Large intestine (tissue), 12 donors: ENCODE measurements around the gene SGCG. TPM values are rescaled to one million over a fixed set of nuclear protein-coding genes. Genes with fewer than 3 reads are reported as not detected.
"Not testable (repeated sequence)": the region's sequence is repeated elsewhere in the genome, so short reads cannot be mapped to it uniquely, and the experiment has no call there.

Experiments
- DNase-seq, 2 donors: peaks; one replicate each; pipeline versions ENCODE4 v3.0.0 to v3.0.0-alpha.2; 2013
- H3K27ac ChIP-seq: one replicate; pipeline ENCODE4 v1.5.1; 2013; ENCODE audit warnings: low read length
- H3K27me3 ChIP-seq: 2 replicates; pipeline ENCODE4 v1.6.1; 2013; ENCODE audit warnings: low read length; ENCODE audit not compliant: control insufficient read depth, insufficient read depth
- H3K36me3 ChIP-seq: 2 replicates; pipeline ENCODE4 v1.6.1; 2013; ENCODE audit warnings: low read length; ENCODE audit not compliant: control insufficient read depth, insufficient read depth
- H3K4me1 ChIP-seq: one replicate; pipeline ENCODE4 v1.6.1; 2013; ENCODE audit warnings: low read length; ENCODE audit not compliant: control insufficient read depth, insufficient read depth
- H3K4me3 ChIP-seq: one replicate; pipeline ENCODE4 v1.5.1; 2013; ENCODE audit warnings: low read length
- H3K9me3 ChIP-seq: one replicate; pipeline ENCODE4 v1.6.1; 2013; ENCODE audit warnings: mild to moderate bottlenecking, low read depth, low read length, moderate library complexity; ENCODE audit not compliant: control insufficient read depth
- WGBS: methylation state at CpG from one replicate; pipeline ENCODE4 v1.1.5; 2013; ENCODE audit warnings: low lambda C conversion rate; ENCODE audit not compliant: insufficient coverage; 5-methylcytosine and 5-hydroxymethylcytosine counted together
- long read RNA-seq, 11 donors: transcript quantifications; one replicate each; lab custom pipeline, GENCODE V29; 2026
- polyA plus RNA-seq: library from polyadenylated mRNA; unstranded; fragments of 120-200 nt; gene quantifications from one replicate; pipeline ENCODE4 v1.2.1, GENCODE V29; 2013

Gene SGCG, protein sequence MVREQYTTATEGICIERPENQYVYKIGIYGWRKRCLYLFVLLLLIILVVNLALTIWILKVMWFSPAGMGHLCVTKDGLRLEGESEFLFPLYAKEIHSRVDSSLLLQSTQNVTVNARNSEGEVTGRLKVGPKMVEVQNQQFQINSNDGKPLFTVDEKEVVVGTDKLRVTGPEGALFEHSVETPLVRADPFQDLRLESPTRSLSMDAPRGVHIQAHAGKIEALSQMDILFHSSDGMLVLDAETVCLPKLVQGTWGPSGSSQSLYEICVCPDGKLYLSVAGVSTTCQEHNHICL
- polyA plus RNA-seq, result 0.79 TPM
- long read RNA-seq, donor 1, result 0 reads
- long read RNA-seq, donor 2, result 0 reads
- long read RNA-seq, donor 3, result 0 reads
- long read RNA-seq, donor 4, result 0 reads
- long read RNA-seq, donor 5, result 0 reads
- long read RNA-seq, donor 6, result 0 reads
- long read RNA-seq, donor 7, result 0 reads
- long read RNA-seq, donor 8, result 0 reads
- long read RNA-seq, donor 9, result 0 reads
- long read RNA-seq, donor 10, result 0 reads
- long read RNA-seq, donor 11, result 0 reads

DNA sequence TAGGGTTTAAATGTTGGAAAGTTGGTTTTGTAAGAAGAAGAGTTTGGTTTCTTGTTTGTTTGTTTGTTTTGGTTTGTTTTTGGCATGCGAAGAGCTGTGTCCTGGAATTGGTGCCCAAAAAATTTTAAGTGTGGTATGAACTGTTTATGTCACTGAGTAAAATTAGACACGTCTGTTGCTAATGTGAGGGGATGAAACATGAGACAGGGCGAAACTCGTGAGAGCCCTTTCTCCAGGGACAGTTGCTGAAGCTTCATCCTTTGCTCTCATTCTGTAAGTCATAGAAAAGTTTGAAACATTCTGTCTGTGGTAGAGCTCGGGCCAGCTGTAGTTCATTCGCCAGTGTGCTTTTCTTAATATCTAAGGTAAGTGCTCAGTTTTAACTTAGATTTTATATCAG lies at the start of gene SGCG:
Gene SGCG (plus strand): TSS at position 269 of the 400 bp plus-strand sequence. CDS start 22,716 bp downstream, outside the sequence.
- H3K27me3 ChIP-seq, result no peaks in the 10 kb centered on the region
- no peaks in the 10 kb centered on the region for H3K4me1 ChIP-seq
- H3K9me3 ChIP-seq, result no peaks in the 10 kb centered on the region
- H3K36me3 ChIP-seq, result no peaks in the 10 kb centered on the region
- H3K4me3 ChIP-seq, result no peak within 1 kb of the TSS
- H3K27ac ChIP-seq, result no peak within 1 kb of the TSS
- no peak for DNase-seq
- 80% methylated on average over 1 of the region's 6 CpGs for WGBS

DNA sequence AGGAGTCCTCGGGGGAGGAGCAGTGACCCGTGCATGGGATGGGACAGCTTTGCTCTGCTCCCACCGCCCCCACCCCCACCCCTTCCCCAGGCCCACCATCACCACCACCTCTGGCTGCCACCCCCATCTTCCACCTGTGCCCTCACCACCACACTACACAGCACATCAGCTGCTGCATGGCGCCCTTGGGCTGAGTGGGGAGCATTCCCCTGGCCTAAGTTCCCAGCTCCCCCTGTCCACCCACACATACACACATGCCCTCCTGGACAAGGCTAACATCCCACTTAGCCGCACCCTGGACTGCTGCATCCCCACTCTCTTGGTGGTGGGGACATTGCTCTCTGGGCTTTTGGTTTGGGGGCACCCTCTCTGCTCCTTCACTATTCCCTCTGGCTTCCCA lies 46.2 kb upstream of the SGCG start:
- no CpG with 5 or more reads among the region's 5 CpGs for WGBS
- no peaks in the 10 kb centered on the region for H3K9me3 ChIP-seq
- no peak overlapping the region for H3K4me3 ChIP-seq
- DNase-seq, result no peak
- no peak overlapping the region for H3K27ac ChIP-seq
- H3K36me3 ChIP-seq, result no peaks in the 10 kb centered on the region
- H3K27me3 ChIP-seq, result no peaks in the 10 kb centered on the region
- no peaks in the 10 kb centered on the region for H3K4me1 ChIP-seq

DNA sequence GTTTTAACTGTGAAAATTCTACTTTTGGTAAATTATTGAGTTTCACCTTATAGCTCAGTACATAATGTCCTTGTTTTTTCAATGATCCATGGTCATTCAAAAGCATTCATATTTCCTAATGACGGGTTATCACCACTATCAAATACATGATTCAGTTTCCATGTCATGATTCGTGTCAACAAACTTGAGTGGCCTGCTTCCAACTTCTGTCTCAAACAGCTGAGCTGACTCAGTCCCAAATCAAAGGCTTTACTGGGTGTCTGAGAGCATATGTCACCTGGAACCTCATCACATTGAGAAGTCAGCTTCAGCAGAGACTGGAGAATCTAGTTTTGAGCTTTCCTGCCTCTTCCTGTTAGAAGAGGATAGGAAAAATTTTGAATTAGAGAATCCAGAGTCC lies 40.3 kb upstream of the SGCG start:
- peaks cover 7% of the 10 kb centered on the region for H3K9me3 ChIP-seq
- H3K36me3 ChIP-seq, result no peaks in the 10 kb centered on the region

DNA sequence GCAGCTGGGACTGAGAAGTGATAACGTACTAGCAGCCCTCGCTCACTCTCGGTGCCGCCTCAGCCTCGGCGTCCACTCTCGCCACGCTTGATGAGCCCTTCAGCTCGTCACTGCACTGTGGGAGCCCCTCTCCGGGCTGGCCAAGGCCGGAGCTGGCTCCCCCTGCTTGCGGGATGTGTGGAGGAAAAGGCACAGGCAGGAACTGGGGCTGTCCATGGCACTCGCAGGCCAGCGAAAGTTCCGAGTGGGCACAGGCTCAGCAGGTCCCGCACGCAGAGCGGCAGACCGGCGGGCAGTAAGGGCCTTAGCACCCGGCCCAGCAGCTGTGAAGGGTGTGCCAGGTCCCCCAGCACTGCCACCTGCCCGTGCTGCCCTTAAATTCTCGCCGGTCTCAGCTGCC lies 38.8 kb upstream of the SGCG start:
- no peaks in the 10 kb centered on the region for H3K4me1 ChIP-seq
- no peaks in the 10 kb centered on the region for H3K27me3 ChIP-seq
- no peak overlapping the region for H3K4me3 ChIP-seq
- H3K9me3 ChIP-seq, result peaks cover 7% of the 10 kb centered on the region
- no peaks in the 10 kb centered on the region for H3K36me3 ChIP-seq
- DNase-seq, result no peak
- no CpG with 5 or more reads among the region's 24 CpGs for WGBS
- H3K27ac ChIP-seq, result no peak overlapping the region

More for the DNA sequence above, 40.3 kb upstream of the SGCG start:
- Histone ChIP-seq H3K4me3 (no peak overlapping the region), H3K27me3 (no peaks in the 10 kb centered on the region), H3K27ac (no peak overlapping the region), H3K4me1 (no peaks in the 10 kb centered on the region)
- no peak for DNase-seq
- 100% methylated on average over 1 of the region's 2 CpGs for WGBS

DNA sequence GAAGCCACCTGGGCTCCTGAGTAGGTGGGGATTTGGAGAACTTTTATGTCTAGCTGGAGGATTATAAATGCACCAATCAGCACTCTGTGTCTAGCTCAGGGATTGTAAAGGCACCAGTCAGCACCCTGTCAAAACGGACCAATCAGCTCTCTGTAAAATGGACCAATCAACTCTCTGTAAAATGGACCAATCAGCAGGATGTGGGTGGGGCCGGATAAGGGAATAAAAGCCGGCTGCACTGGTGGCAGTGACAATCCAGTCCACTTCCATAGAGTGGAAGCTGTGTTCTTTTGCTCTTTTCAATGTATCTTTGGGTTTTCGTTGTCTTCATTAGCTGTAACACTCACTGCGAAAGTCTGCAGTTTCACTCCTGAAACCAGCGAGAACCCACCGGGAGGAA lies 38.2 kb upstream of the SGCG start:
- not testable (repeated sequence) for DNase-seq, H3K27me3 ChIP-seq, H3K4me3 ChIP-seq, H3K9me3 ChIP-seq, H3K36me3 ChIP-seq, H3K27ac ChIP-seq, H3K4me1 ChIP-seq
- no CpG with 5 or more reads among the region's 7 CpGs for WGBS

DNA sequence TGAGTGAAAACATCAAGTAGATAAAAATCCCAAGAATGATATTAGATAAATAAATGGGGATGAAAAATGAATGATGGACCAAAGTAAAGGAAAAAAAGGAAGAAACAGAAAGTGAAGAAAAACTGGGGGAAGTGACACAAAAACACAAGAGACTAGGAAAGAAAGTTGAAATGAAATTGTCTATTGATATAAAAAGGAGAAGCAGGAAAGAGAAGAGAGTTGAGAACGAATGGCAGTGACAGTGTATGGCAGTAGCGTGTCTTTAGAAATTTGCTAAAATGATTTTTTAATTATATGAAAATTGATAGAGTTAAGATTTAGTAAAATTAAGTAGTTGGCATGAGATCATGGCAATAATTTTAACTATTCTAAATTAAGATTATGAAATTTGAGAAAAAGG lies 36.3 kb upstream of the SGCG start:
- H3K4me3 ChIP-seq, result no peak overlapping the region
- peaks cover 7% of the 10 kb centered on the region for H3K9me3 ChIP-seq
- H3K27ac ChIP-seq, result no peak overlapping the region
- H3K4me1 ChIP-seq, result no peaks in the 10 kb centered on the region
- DNase-seq, result no peak
- H3K36me3 ChIP-seq, result no peaks in the 10 kb centered on the region
- WGBS, result 100% methylated on average over 2 of the region's 2 CpGs
- no peaks in the 10 kb centered on the region for H3K27me3 ChIP-seq

DNA sequence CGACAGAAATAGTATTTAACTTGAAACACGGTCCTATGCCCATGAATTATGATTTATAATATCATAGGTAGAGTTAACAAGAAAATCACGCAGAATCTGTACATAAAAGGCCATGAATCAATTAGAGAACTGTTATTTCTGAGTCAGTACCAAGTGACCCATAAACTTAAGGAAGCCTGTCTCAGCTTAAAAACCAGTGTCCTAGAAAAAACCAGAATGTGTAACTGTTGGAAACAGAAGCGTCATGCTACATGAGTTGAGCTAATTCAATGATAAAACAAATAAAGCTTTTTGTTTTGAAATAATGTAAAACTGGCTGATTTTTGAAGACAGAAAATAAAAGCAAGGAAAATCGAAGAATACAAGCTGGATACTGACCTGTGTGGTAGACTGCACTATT lies 34.8 kb upstream of the SGCG start:
- H3K27ac ChIP-seq, result no peak overlapping the region
- WGBS, result 94% methylated on average over 5 of the region's 5 CpGs
- H3K36me3 ChIP-seq, result no peaks in the 10 kb centered on the region
- no peaks in the 10 kb centered on the region for H3K27me3 ChIP-seq
- no peak overlapping the region for H3K4me3 ChIP-seq
- no peak for DNase-seq
- H3K9me3 ChIP-seq, result peaks cover 7% of the 10 kb centered on the region
- no peaks in the 10 kb centered on the region for H3K4me1 ChIP-seq

DNA sequence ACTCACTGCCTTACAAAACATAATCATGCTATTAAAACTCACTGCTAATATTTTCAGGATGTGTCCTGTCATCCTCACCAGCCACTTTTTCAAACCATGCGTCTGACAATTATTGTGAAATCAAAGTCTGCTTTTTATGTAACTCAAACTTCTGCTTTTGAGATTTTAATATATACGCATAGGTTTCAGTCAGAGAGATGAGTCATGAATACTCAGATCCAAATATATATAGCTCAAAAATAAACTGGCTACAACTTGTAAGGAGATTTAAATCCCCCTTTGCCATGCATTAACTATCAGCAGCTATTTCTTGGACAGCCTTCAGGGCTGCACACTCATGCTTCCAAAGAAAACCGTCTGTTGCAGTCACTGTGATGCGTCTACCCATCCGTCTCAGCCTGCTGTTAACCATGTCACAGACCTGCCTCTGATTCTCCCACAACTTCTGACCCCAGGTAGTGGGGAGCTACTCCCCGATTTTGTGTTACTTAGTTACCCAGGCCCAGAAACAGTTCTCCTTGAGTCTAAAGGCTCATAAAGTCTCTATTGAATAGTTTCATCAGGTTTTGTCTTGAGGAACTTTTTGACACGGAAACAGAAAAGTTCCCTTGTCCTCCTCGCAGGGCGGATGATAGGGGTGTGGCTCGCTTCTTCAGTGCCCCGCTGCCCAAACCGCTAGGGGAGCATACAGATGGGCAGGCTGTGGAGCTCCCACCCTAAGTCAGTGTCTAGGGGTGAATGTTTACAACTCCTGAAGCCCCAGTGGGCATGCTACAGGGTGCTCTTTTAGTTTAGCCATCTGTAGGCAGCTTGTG lies 33.8 kb upstream of the SGCG start:
- no peaks in the 10 kb centered on the region for H3K4me1 ChIP-seq
- H3K27ac ChIP-seq, result no peak overlapping the region
- H3K4me3 ChIP-seq, result no peak overlapping the region
- H3K9me3 ChIP-seq, result peaks cover 3% of the 10 kb centered on the region
- H3K27me3 ChIP-seq, result no peaks in the 10 kb centered on the region
- WGBS, result 80% methylated on average over 1 of the region's 12 CpGs
- DNase-seq, result no peak
- H3K36me3 ChIP-seq, result no peaks in the 10 kb centered on the region

DNA sequence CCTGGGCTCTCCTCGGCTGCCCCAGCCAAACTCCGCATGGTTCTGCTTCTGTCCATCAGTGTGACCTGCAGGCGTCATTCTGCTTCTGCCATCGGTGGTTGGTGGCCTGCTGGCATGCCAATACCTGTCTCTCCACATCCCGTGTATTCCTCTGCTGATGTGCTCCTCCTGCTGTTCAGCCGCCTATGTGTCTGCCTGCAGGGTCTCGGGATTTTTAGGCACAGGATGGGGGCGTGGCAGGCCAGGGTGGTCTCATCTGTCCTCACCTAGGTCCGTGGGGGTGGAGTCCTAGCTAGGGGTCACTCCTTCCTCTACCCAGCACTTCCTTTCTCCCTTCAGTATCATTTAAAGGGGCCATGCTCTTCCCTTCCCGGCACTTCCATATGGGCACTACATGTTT lies 33.0 kb upstream of the SGCG start:
- H3K27ac ChIP-seq, result no peak overlapping the region
- H3K4me1 ChIP-seq, result no peaks in the 10 kb centered on the region
- H3K27me3 ChIP-seq, result no peaks in the 10 kb centered on the region
- DNase-seq, result no peak
- H3K9me3 ChIP-seq, result peaks cover under 1% of the 10 kb centered on the region
- H3K4me3 ChIP-seq, result no peak overlapping the region
- WGBS, result 83% methylated on average over 1 of the region's 10 CpGs
- no peaks in the 10 kb centered on the region for H3K36me3 ChIP-seq

DNA sequence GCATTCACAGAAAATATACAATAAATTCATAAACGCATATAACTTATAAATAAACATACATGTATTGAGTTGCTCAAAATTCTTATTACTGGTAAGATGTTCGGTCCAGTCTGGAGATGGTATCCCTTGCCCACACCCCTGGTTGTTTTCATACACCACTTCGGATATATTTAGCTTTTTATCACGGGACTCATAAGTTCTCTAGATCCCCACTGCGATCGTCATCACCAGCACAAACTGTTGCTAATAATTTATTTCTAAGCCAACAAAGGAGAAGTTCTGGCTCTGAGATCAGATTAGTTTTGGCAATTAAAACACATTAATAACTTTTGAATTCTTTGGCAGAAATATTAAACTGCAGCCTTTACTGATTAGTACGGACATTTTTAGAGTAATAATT lies 23.0 kb upstream of the SGCG start:
- H3K27ac ChIP-seq, result no peak overlapping the region
- no peaks in the 10 kb centered on the region for H3K4me1 ChIP-seq
- peaks cover 27% of the 10 kb centered on the region for H3K27me3 ChIP-seq
- no peak for DNase-seq
- 67% methylated on average over 1 of the region's 7 CpGs for WGBS
- no peaks in the 10 kb centered on the region for H3K36me3 ChIP-seq
- H3K4me3 ChIP-seq, result no peak overlapping the region
- peaks cover 4% of the 10 kb centered on the region for H3K9me3 ChIP-seq
